H9 (cell line): ENCODE measurements around the gene GLYR1. TPM values are rescaled to one million over a fixed set of nuclear protein-coding genes. Genes with fewer than 3 reads are reported as not detected.

Experiments
- DNase-seq: peaks from one replicate; pipeline ENCODE4 v3.0.0-alpha.2; 2017
- H2AFZ ChIP-seq: one replicate; pipeline ENCODE4 v1.6.1; 2013; ENCODE audit warnings: mild to moderate bottlenecking, low read length, control low read depth, moderate library complexity
- H2AK5ac ChIP-seq: 2 replicates; pipeline ENCODE4 v1.6.1; 2013; ENCODE audit warnings: low read length, control low read depth, mixed read lengths; ENCODE audit not compliant: insufficient read length
- H2BK120ac ChIP-seq: one replicate; pipeline ENCODE4 v1.6.1; 2013; ENCODE audit warnings: low read depth, mild to moderate bottlenecking, low read length, control low read depth, inconsistent platforms; ENCODE audit not compliant: poor library complexity, severe bottlenecking
- H2BK12ac ChIP-seq: 2 replicates; pipeline ENCODE4 v1.6.1; 2013; ENCODE audit warnings: low read length, control low read depth, mixed read lengths, low read depth; ENCODE audit not compliant: insufficient read length
- H2BK15ac ChIP-seq: 2 replicates; pipeline ENCODE4 v1.6.1; 2013; ENCODE audit warnings: low read depth, low read length, control low read depth
- H2BK20ac ChIP-seq: one replicate; pipeline ENCODE4 v1.6.1; 2013; ENCODE audit warnings: low read depth, mild to moderate bottlenecking, low read length, control low read depth, inconsistent platforms; ENCODE audit not compliant: poor library complexity, severe bottlenecking
- H2BK5ac ChIP-seq: 2 replicates; pipeline ENCODE4 v1.6.1; 2013; ENCODE audit warnings: low read length, control low read depth, mixed read lengths; ENCODE audit not compliant: insufficient read length
- H3K14ac ChIP-seq: 2 replicates; pipeline ENCODE4 v1.6.1; 2013; ENCODE audit warnings: low read length, control low read depth; ENCODE audit not compliant: insufficient read depth
- H3K18ac ChIP-seq: 2 replicates; pipeline ENCODE4 v1.6.1; 2013; ENCODE audit warnings: low read depth, mild to moderate bottlenecking, mixed read lengths, low read length, control low read depth; ENCODE audit not compliant: insufficient read length
- H3K23ac ChIP-seq: 2 replicates; pipeline ENCODE4 v1.6.1; 2013; ENCODE audit warnings: low read length, control low read depth, mixed read lengths, low read depth; ENCODE audit not compliant: insufficient read length
- H3K23me2 ChIP-seq: 2 replicates; pipeline ENCODE4 v1.6.1; 2013; ENCODE audit warnings: low read depth, mild to moderate bottlenecking, mixed read lengths, low read length, control low read depth; ENCODE audit not compliant: insufficient read length, poor library complexity, severe bottlenecking
- H3K27ac ChIP-seq: 2 replicates; pipeline ENCODE4 v1.5.1; 2013; ENCODE audit warnings: low read length, control low read depth, mixed read lengths, low read depth; ENCODE audit not compliant: insufficient read length
- H3K27me3 ChIP-seq: 2 replicates; pipeline ENCODE4 v1.6.1; 2013; ENCODE audit warnings: low read length, control low read depth, inconsistent platforms; ENCODE audit not compliant: insufficient read depth
- H3K4ac ChIP-seq: 2 replicates; pipeline ENCODE4 v1.6.1; 2013; ENCODE audit warnings: low read depth, mild to moderate bottlenecking, control low read depth, inconsistent platforms, low read length, moderate library complexity
- H3K4me1 ChIP-seq: 2 replicates; pipeline ENCODE4 v1.6.1; 2013; ENCODE audit warnings: low read length, control low read depth, inconsistent platforms; ENCODE audit not compliant: insufficient read depth
- H3K4me2 ChIP-seq: 2 replicates; pipeline ENCODE4 v1.6.1; 2013; ENCODE audit warnings: low read length, control low read depth, mixed read lengths; ENCODE audit not compliant: insufficient read length, insufficient read depth
- H3K56ac ChIP-seq: 2 replicates; pipeline ENCODE4 v1.6.1; 2013; ENCODE audit warnings: low read depth, mild to moderate bottlenecking, mixed read lengths, low read length, control low read depth; ENCODE audit not compliant: insufficient read length
- H3K79me1 ChIP-seq: 2 replicates; pipeline ENCODE4 v1.6.1; 2013; ENCODE audit warnings: low read depth, mild to moderate bottlenecking, moderate library complexity, low read length, control low read depth, inconsistent platforms; ENCODE audit not compliant: insufficient read depth, poor library complexity, severe bottlenecking
- H3K79me2 ChIP-seq: 2 replicates; pipeline ENCODE4 v1.6.1; 2013; ENCODE audit warnings: low read length, control low read depth, inconsistent platforms; ENCODE audit not compliant: insufficient read depth
- H3K9ac ChIP-seq: 2 replicates; pipeline ENCODE4 v1.6.1; 2013; ENCODE audit warnings: low read length, control low read depth, mixed read lengths; ENCODE audit not compliant: insufficient read length; ENCODE audit errors: extremely low read depth
- H3K9me3 ChIP-seq: one replicate; pipeline ENCODE4 v1.6.1; 2013; ENCODE audit warnings: low read depth, low read length, inconsistent platforms; ENCODE audit not compliant: control insufficient read depth
- H3T11ph ChIP-seq: one replicate; pipeline ENCODE4 v1.6.1; 2013; ENCODE audit warnings: mild to moderate bottlenecking, low read length, control low read depth, inconsistent platforms
- H4K20me1 ChIP-seq: one replicate; pipeline ENCODE4 v1.6.1; 2013; ENCODE audit not compliant: control insufficient read depth, insufficient read length, insufficient read depth
- H4K5ac ChIP-seq: 2 replicates; pipeline ENCODE4 v1.6.1; 2013; ENCODE audit warnings: low read depth, mild to moderate bottlenecking, mixed read lengths, low read length, control low read depth; ENCODE audit not compliant: insufficient read length
- H4K8ac ChIP-seq: replicated peaks from 2 replicates; pipeline ENCODE4 v1.6.1; 2013; ENCODE audit warnings: low read length, control low read depth, mixed read lengths, low read depth; ENCODE audit not compliant: insufficient read length
- H4K91ac ChIP-seq: 2 replicates; pipeline ENCODE4 v1.6.1; 2013; ENCODE audit warnings: low read depth, mild to moderate bottlenecking, moderate library complexity, mixed read lengths, low read length, control low read depth; ENCODE audit not compliant: insufficient read length
- H3K27ac Mint-ChIP-seq, 3 experiments: 2 replicates in 2 of 3; 3 replicates in 1 of 3; pipeline ENCODE4 v1.8.0; 2020 to 2021; ENCODE audit warnings: mixed read lengths in 3 of 3, mild to moderate bottlenecking in 1 of 3, moderate library complexity in 1 of 3
- H3K27me3 Mint-ChIP-seq: 2 replicates; pipeline ENCODE4 v1.8.0; 2021; ENCODE audit warnings: low read depth, mild to moderate bottlenecking, moderate library complexity, mixed read lengths
- H3K36me3 Mint-ChIP-seq, 3 experiments: 2 replicates in 2 of 3; 3 replicates in 1 of 3; pipeline ENCODE4 v1.8.0; 2020 to 2021; ENCODE audit warnings: low read depth in 3 of 3, mixed read lengths in 3 of 3; ENCODE audit not compliant: insufficient read depth in 1 of 3
- H3K4me1 Mint-ChIP-seq, 2 experiments: 2 replicates each; pipeline ENCODE4 v1.8.0; 2020; ENCODE audit warnings: mixed read lengths in 2 of 2
- H3K4me3 Mint-ChIP-seq, 2 experiments: 2 replicates in 1 of 2; 3 replicates in 1 of 2; pipeline ENCODE4 v1.8.0; 2020 to 2021; ENCODE audit warnings: mild to moderate bottlenecking in 2 of 2, mixed read lengths in 2 of 2, moderate library complexity in 1 of 2
- H3K9me3 Mint-ChIP-seq, 2 experiments: 2 replicates in 1 of 2; 3 replicates in 1 of 2; pipeline ENCODE4 v1.8.0; 2020; ENCODE audit warnings: mild to moderate bottlenecking in 2 of 2, mixed read lengths in 2 of 2, moderate library complexity in 1 of 2
- WGBS: extraction: QIAGEN DNeasy Blood & Tissue Kit; methylation state at CpG from one replicate; pipeline ENCODE4 v1.1.7; 2013; ENCODE audit warnings: missing lambda C conversion rate, low lambda C conversion rate, mixed read lengths; ENCODE audit not compliant: insufficient read length; ENCODE audit errors: extremely low coverage; 5-methylcytosine and 5-hydroxymethylcytosine counted together
- total RNA-seq: library from RNA; stranded (reverse); gene quantifications from 2 replicates; pipeline ENCODE4 v1.2.1, GENCODE V29; 2021
- TF ChIP-seq, protein P1 (sequence below): fragments of 200-600 bp; sonication (generic); conservative IDR thresholded peaks from 3 replicates; pipeline ENCODE4 v1.8.0; 2021; ENCODE audit warnings: antibody characterized with exemption, mild to moderate bottlenecking

GLYR1 gene
- total RNA-seq, 1 experiment from 2014 or later, result 114 TPM

DNA sequence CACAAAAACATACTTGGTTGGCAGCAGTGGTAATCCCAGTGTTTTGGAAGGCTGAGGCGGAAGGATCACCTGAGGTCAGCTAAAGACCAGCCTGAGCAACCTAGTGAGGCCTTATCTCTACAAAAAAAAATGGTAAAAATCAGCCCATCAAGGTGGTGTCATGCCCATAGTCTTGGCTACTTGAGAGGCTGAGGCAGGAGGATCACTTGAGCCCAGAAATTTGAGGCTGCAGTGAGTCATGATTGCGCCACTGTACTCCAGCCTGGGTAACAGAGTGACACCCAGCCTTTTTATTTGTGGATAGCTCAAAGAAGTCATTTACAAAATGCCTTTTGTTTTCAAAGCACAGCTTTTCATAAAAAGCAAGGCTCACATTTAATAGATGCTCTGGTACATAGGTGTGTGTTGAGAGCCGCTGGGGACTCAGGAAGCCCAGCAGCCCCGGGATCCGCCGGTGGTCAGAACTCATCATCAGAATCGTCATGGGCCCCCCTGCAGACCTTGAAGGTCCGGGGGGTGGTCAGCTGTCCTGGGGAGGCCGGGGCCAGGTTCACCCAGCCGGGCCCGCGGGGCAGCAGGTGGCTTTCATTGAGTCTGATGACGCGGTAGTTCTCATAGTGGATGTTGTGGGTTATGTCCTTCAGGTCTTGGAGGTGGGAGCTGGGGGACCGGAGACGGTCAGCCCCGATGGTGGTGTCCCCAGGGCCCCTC lies 69.6 kb downstream of the GLYR1 start:
- TF ChIP-seq, protein P1, sequence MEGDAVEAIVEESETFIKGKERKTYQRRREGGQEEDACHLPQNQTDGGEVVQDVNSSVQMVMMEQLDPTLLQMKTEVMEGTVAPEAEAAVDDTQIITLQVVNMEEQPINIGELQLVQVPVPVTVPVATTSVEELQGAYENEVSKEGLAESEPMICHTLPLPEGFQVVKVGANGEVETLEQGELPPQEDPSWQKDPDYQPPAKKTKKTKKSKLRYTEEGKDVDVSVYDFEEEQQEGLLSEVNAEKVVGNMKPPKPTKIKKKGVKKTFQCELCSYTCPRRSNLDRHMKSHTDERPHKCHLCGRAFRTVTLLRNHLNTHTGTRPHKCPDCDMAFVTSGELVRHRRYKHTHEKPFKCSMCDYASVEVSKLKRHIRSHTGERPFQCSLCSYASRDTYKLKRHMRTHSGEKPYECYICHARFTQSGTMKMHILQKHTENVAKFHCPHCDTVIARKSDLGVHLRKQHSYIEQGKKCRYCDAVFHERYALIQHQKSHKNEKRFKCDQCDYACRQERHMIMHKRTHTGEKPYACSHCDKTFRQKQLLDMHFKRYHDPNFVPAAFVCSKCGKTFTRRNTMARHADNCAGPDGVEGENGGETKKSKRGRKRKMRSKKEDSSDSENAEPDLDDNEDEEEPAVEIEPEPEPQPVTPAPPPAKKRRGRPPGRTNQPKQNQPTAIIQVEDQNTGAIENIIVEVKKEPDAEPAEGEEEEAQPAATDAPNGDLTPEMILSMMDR, result no peak
- no peak overlapping the region for H4K91ac ChIP-seq
- no CpG with 5 or more reads among the region's 17 CpGs for WGBS

More for the DNA sequence above, 69.6 kb downstream of the GLYR1 start:
- Histone ChIP-seq H3K4me1 (no peaks in the 10 kb centered on the region), H2AK5ac (no peak overlapping the region), H2BK5ac (no peak overlapping the region), H3K27me3 (no peaks in the 10 kb centered on the region; the same call in 1 of the 2 replicates), H3K27ac (no peak overlapping the region), H2BK12ac (no peak overlapping the region), H3T11ph (no peak overlapping the region), H3K23ac (no peak overlapping the region), H3K4ac (no peak overlapping the region), H3K9me3 (no peaks in the 10 kb centered on the region), H3K18ac (no peak overlapping the region), H3K23me2 (no peaks in the 10 kb centered on the region), H2BK20ac (no peak overlapping the region), H2AFZ (no peak overlapping the region), H4K8ac (no peak overlapping the region), H4K5ac (no peak overlapping the region), H3K14ac (no peak overlapping the region), H2BK15ac (no peak overlapping the region), H3K79me1 (no peaks in the 10 kb centered on the region), H3K4me2 (no peak overlapping the region), H3K9ac (no peak overlapping the region), H4K20me1 (no peaks in the 10 kb centered on the region), H3K79me2 (no peaks in the 10 kb centered on the region), H2BK120ac (peak overlapping the region; percentile 7), H3K56ac (no peak overlapping the region)
- Mint-ChIP-seq H3K27ac (no peak overlapping the region), H3K36me3 (no peaks in the 10 kb centered on the region), H3K27me3 (no peaks in the 10 kb centered on the region; the same call in none of the 2 replicates), H3K4me1 (no peaks in the 10 kb centered on the region), H3K4me3 (no peak overlapping the region), H3K9me3 (no peaks in the 10 kb centered on the region; a peak in 1 of 5 replicates)
- no peak for DNase-seq
